HG03103 (cell line): ENCODE data around the gene RPP14.

Source experiments
- ATAC-seq: cut with Tn5 transposase; IDR thresholded peaks from one replicate; pipeline ENCODE4 v1.9.1; 2021; ENCODE audit warnings: low read depth; ENCODE audit not compliant: unreplicated experiment

Gene RPP14

GRCh38 chr3:58353722-58354553, 47.9 kb downstream of the RPP14 start:
- ATAC-seq = no peak

- no peak for ATAC-seq
Measured at GRCh38 chr3:58355179-58355578, 49.1 kb downstream of the RPP14 start.

- ATAC-seq = no peak
Measured at GRCh38 chr3:58356054-58356453, 50.0 kb downstream of the RPP14 start.

- no peak for ATAC-seq
Measured at GRCh38 chr3:58357402-58357801, 51.4 kb downstream of the RPP14 start.

- ATAC-seq = no peak
Measured at GRCh38 chr3:58358092-58358491, 52.0 kb downstream of the RPP14 start.

- no peak for ATAC-seq
Measured at GRCh38 chr3:58358808-58359207, 52.8 kb downstream of the RPP14 start.

- no peak for ATAC-seq
Measured at GRCh38 chr3:58359621-58360020, 53.6 kb downstream of the RPP14 start.

GRCh38 chr3:58361866-58362265, 55.8 kb downstream of the RPP14 start:
- no peak for ATAC-seq

GRCh38 chr3:58366699-58367098, 60.7 kb downstream of the RPP14 start:
- ATAC-seq = no peak

GRCh38 chr3:58369038-58369437, 63.0 kb downstream of the RPP14 start:
- no peak for ATAC-seq
